ENCODE measurements around the gene MTMR2.

- TF ChIP-seq, protein P1, sequence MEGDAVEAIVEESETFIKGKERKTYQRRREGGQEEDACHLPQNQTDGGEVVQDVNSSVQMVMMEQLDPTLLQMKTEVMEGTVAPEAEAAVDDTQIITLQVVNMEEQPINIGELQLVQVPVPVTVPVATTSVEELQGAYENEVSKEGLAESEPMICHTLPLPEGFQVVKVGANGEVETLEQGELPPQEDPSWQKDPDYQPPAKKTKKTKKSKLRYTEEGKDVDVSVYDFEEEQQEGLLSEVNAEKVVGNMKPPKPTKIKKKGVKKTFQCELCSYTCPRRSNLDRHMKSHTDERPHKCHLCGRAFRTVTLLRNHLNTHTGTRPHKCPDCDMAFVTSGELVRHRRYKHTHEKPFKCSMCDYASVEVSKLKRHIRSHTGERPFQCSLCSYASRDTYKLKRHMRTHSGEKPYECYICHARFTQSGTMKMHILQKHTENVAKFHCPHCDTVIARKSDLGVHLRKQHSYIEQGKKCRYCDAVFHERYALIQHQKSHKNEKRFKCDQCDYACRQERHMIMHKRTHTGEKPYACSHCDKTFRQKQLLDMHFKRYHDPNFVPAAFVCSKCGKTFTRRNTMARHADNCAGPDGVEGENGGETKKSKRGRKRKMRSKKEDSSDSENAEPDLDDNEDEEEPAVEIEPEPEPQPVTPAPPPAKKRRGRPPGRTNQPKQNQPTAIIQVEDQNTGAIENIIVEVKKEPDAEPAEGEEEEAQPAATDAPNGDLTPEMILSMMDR (conservative IDR thresholded peaks at IDR 0.05; ENCODE audit: low read depth in 2 of 2), result no peak
- no peak for TF ChIP-seq REST (IDR thresholded peaks at IDR 0.05; ENCODE audit: unreplicated experiment)
- TF ChIP-seq POLR2AphosphoS5 (IDR thresholded peaks at IDR 0.05; ENCODE audit: low read depth), result peak; percentile 87
- TF ChIP-seq JUNB (IDR thresholded peaks at IDR 0.05; ENCODE audit: unreplicated experiment), result no peak
- no peak for TF ChIP-seq EZH2 (IDR thresholded peaks at IDR 0.05; ENCODE audit: low read depth, unreplicated experiment)
- TF ChIP-seq EZH2phosphoT487 (IDR thresholded peaks at IDR 0.05; ENCODE audit: unreplicated experiment), result no peak
- TF ChIP-seq CREB1 (CRISPR knock-in tag; IDR thresholded peaks at IDR 0.05; ENCODE audit: low read depth), result peak; percentile 95
- TF ChIP-seq ETS1 (IDR thresholded peaks at IDR 0.05), result peak; percentile 70
- no peak for TF ChIP-seq NANOG (IDR thresholded peaks at IDR 0.05; ENCODE audit: borderline replicate concordance)
- no peak for TF ChIP-seq STAT1 (IDR thresholded peaks at IDR 0.05; ENCODE audit: unreplicated experiment)
- TF ChIP-seq ZNF462 (CRISPR knock-in tag; IDR thresholded peaks at IDR 0.05), result no peak
- TF ChIP-seq ZNF114 (CRISPR knock-in tag; IDR thresholded peaks at IDR 0.05), result no peak
- no peak for TF ChIP-seq ZNF331 (CRISPR knock-in tag; IDR thresholded peaks at IDR 0.05; ENCODE audit: low read depth)
Measured at GRCh38 chr11:95789506-95790122, 134.3 kb downstream of the MTMR2 start, which contains the start of gene FAM76B.

All from GM23338 (cell line).